A673 (cell line): ENCODE measurements around the gene ERCC6.

Experiments used
- EZH2 ChIP-seq: fragments of 200-600 bp; sonication (generic); IDR thresholded peaks from 2 replicates; pipeline ENCODE4 v1.6.1; 2017; ENCODE audit warnings: borderline replicate concordance, low read depth, mild to moderate bottlenecking, mixed read lengths, antibody characterized with exemption, low read length; ENCODE audit not compliant: poor library complexity, severe bottlenecking
- TF ChIP-seq, protein P1 (sequence below): fragments of 300-800, 200-600 bp; sonication (generic); conservative IDR thresholded peaks from 2 replicates; pipeline ENCODE4 v1.5.1; 2017; ENCODE audit warnings: low read depth, mild to moderate bottlenecking, antibody characterized with exemption, low read length, moderate library complexity, mixed read lengths

- TF ChIP-seq, protein P1, sequence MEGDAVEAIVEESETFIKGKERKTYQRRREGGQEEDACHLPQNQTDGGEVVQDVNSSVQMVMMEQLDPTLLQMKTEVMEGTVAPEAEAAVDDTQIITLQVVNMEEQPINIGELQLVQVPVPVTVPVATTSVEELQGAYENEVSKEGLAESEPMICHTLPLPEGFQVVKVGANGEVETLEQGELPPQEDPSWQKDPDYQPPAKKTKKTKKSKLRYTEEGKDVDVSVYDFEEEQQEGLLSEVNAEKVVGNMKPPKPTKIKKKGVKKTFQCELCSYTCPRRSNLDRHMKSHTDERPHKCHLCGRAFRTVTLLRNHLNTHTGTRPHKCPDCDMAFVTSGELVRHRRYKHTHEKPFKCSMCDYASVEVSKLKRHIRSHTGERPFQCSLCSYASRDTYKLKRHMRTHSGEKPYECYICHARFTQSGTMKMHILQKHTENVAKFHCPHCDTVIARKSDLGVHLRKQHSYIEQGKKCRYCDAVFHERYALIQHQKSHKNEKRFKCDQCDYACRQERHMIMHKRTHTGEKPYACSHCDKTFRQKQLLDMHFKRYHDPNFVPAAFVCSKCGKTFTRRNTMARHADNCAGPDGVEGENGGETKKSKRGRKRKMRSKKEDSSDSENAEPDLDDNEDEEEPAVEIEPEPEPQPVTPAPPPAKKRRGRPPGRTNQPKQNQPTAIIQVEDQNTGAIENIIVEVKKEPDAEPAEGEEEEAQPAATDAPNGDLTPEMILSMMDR, result no peak
- no peak for TF ChIP-seq EZH2
Measured at GRCh38 chr10:49562893-49563292, 24.0 kb upstream of the ERCC6 start.
